ENCODE measurements around the gene ABCF1. TPM values are rescaled to one million over a fixed set of nuclear protein-coding genes. Genes with fewer than 3 reads are reported as not detected.

The ABCF1 gene
- total and polyA plus RNA-seq, 2 of the 8 experiments (the other 6 are each of a cell fraction or from before 2014, with no cell fraction given) = 48.8 to 123 TPM

- ChIA-PET POLR2A (ENCODE audit: partially characterized antibody) (interaction anchor here (1.1 to 3.5 kb wide), 12 partner anchors 8 to 102 kb away, joined by 3 to 34 read pairs (median 7); partner anchors contain the start of genes DHX16, GNL1 and PRR3), CTCF (ENCODE audit: partially characterized antibody) (interaction anchor here (1.4 to 2.3 kb wide), 4 partner anchors 25 to 86 kb away, joined by 4 to 14 read pairs (median 11); no protein-coding TSS in a partner anchor)
- no peak overlapping the region for H4K5ac ChIP-seq (ENCODE audit: insufficient read length, low read depth, low read length)
- peaks cover 9% of the 10 kb centered on the region; the same call in 1 of the 2 replicates for H3K23me2 ChIP-seq (ENCODE audit: low read depth, low read length)
- peaks cover 0 to 4% (median 2%) of the 10 kb centered on the region in 4 experiments; a peak in 5 of 7 replicates for H3K4me1 ChIP-seq (replicated peaks in 1 of 4; ENCODE audit: control insufficient read depth in 3 of 4, insufficient read depth in 4 of 4, low read length in 3 of 4)
- H3K36me3 ChIP-seq (ENCODE audit: control insufficient read depth in 2 of 4, insufficient read depth in 4 of 4, low read length in 3 of 4) = peaks cover 0 to 5% (median 0%) of the 10 kb centered on the region in 4 experiments; a peak in 3 of 8 replicates
- WGBS, 2 experiments (ENCODE audit: extremely low coverage in 1 of 2, insufficient coverage in 1 of 2, insufficient read length in 1 of 2, insufficient replicate concordance in 2 of 2, low coverage in 1 of 2, low lambda C conversion rate in 2 of 2, missing lambda C conversion rate in 1 of 2) = 50% methylated on average over 1 of the region's 1 CpG; no CpG with 5 or more reads in 1 of the 2 experiments
- H3K56ac ChIP-seq (replicated peaks; ENCODE audit: insufficient read length, low read depth, low read length) = no peak overlapping the region
- no peaks in the 10 kb centered on the region for H3K27me3 ChIP-seq (replicated peaks in 1 of 4; ENCODE audit: control insufficient read depth in 3 of 4, extremely low read depth in 1 of 4, insufficient read depth in 3 of 4, low read length in 3 of 4)
- H4K20me1 ChIP-seq (replicated peaks in 1 of 2; ENCODE audit: control insufficient read depth in 1 of 2, insufficient read depth in 2 of 2, low read length in 2 of 2) = peaks cover 3 to 14% of the 10 kb centered on the region in 2 experiments
- no peak overlapping the region for H3K14ac ChIP-seq (ENCODE audit: insufficient read length)
- no peak overlapping the region for H4K8ac ChIP-seq (ENCODE audit: extremely low read depth, insufficient read depth, low read length)
- no peaks in the 10 kb centered on the region for H3K9me3 ChIP-seq (ENCODE audit: insufficient read depth in 2 of 2, low read depth in 1 of 2, low read length in 1 of 2)
- H3K4me3 ChIP-seq (ENCODE audit: extremely low read depth in 1 of 4, insufficient read depth in 2 of 4, low read depth in 3 of 4, low read length in 4 of 4) = peak overlapping the region; percentile 88 to 98 (median 95); a peak in 7 of 8 replicates
- peaks cover 12% of the 10 kb centered on the region; the same call in 1 of the 2 replicates for H3K79me1 ChIP-seq (ENCODE audit: low read depth, low read length)
- H3K9ac ChIP-seq (replicated peaks in 1 of 4; ENCODE audit: extremely low read depth in 1 of 4, low read depth in 3 of 4, low read length in 3 of 4) = no peak overlapping the region; a peak in 3 of 7 replicates
- no peak overlapping the region for H2BK12ac ChIP-seq (ENCODE audit: low read depth, low read length)
- no peak for DNase-seq (ENCODE audit: low read depth in 1 of 2, low spot score in 2 of 2)
- H3K79me2 ChIP-seq (ENCODE audit: control insufficient read depth in 1 of 2, insufficient read depth in 2 of 2, low read length in 2 of 2) = peaks cover 23 to 37% of the 10 kb centered on the region in 2 experiments
- TF ChIP-seq EZH2 (IDR thresholded peaks at IDR 0.05; ENCODE audit: low read depth, low read length, severe bottlenecking) = no peak
- no peak for TF ChIP-seq TBP (IDR thresholded peaks at IDR 0.05; ENCODE audit: low read depth, low read length)
- TF ChIP-seq BACH1 (IDR thresholded peaks at IDR 0.05; ENCODE audit: low read length) = no peak
- no peak overlapping the region for H2BK5ac ChIP-seq (ENCODE audit: low read depth, low read length)
- no peak overlapping the region for H3K18ac ChIP-seq (ENCODE audit: extremely low read depth, low read length)
- peak overlapping the region; percentile 91 to 93; a peak in 3 of 4 replicates for H3K4me2 ChIP-seq (ENCODE audit: insufficient read depth in 1 of 2, low read depth in 2 of 2, low read length in 2 of 2)
- no peak overlapping the region for H3K4ac ChIP-seq (replicated peaks; ENCODE audit: insufficient read length, low read depth, low read length)
- no peak overlapping the region for H2AFZ ChIP-seq (ENCODE audit: low read length)
- H2BK15ac ChIP-seq (ENCODE audit: low read length) = no peak overlapping the region
- no peak overlapping the region for H4K91ac ChIP-seq (replicated peaks; ENCODE audit: insufficient read length, low read length)
- no peak overlapping the region for H2AK5ac ChIP-seq (ENCODE audit: low read depth, low read length)
- no peak overlapping the region for H2BK120ac ChIP-seq (replicated peaks; ENCODE audit: low read depth, low read length)
- no peak overlapping the region for H2BK20ac ChIP-seq (ENCODE audit: low read length)
- no peak for FAIRE-seq
- no peak overlapping the region for H3K27ac ChIP-seq (ENCODE audit: low read depth, low read length)
- H3K23ac ChIP-seq (ENCODE audit: insufficient read length) = no peak overlapping the region
Measured at GRCh38 chr6:30570263-30570662, 979 bp upstream of the ABCF1 start.
